Ovary (tissue), 3 donors: ENCODE measurements around the gene CD300LB.

Experiments used
- CTCF ChIP-seq, 3 donors: fragments of 450-650 bp in 2 of 3; fragments of 200-600 bp in 1 of 3; IDR thresholded peaks; one replicate each; pipeline versions ENCODE4 v1.5.1 to v1.8.0; 2016 to 2022; ENCODE audit warnings: antibody characterized with exemption in 3 of 3, mild to moderate bottlenecking in 1 of 3
- POLR2A ChIP-seq: fragments of 450-650 bp; IDR thresholded peaks from one replicate; pipeline ENCODE4 v1.6.1; 2017; ENCODE audit warnings: antibody characterized with exemption, mild to moderate bottlenecking, moderate library complexity
- donor health status: DM: no; HTN: no; CAD: no.

GRCh38 chr17:74566132-74566753 is 35.0 kb upstream of the CD300LB start:
- TF ChIP-seq CTCF (IDR thresholded peaks at IDR 0.05): no peak
- no peak for TF ChIP-seq POLR2A
